GM12801 (cell line): ENCODE results near the gene SLC37A4.

Experiments used
- CTCF ChIP-seq: IDR thresholded peaks from one replicate; pipeline ENCODE4 v1.5.1; 2011; ENCODE audit warnings: control low read depth; ENCODE audit not compliant: insufficient read length; ENCODE audit errors: extremely low read depth

Gene SLC37A4

GRCh38 chr11:119030329-119031047 is at the start of gene SLC37A4:
Gene SLC37A4 (minus strand): TSS chr11:119030877.
- TF ChIP-seq CTCF: no peak

GRCh38 chr11:119078675-119079420 is 48.2 kb upstream of the SLC37A4 start:
- TF ChIP-seq CTCF: no peak

GRCh38 chr11:119077839-119078238 is 47.2 kb upstream of the SLC37A4 start:
- no peak for TF ChIP-seq CTCF

GRCh38 chr11:119067371-119068222 is 36.9 kb upstream of the SLC37A4 start, which contains the start of gene VPS11:
Gene VPS11 (plus strand): TSS chr11:119067818. CDS start chr11:119067824, 6 bp downstream.
- no peak for TF ChIP-seq CTCF

GRCh38 chr11:119065369-119065768 is 34.7 kb upstream of the SLC37A4 start:
- TF ChIP-seq CTCF: no peak

GRCh38 chr11:119062779-119063178 is 32.1 kb upstream of the SLC37A4 start:
- no peak for TF ChIP-seq CTCF

GRCh38 chr11:119061256-119061655 is 30.6 kb upstream of the SLC37A4 start:
- TF ChIP-seq CTCF: no peak
